UCSD-AML1 (cell line): ENCODE data around the gene MRPL48.

ENCODE experiments used
- DNase-seq: peaks from one replicate; lab custom pipeline; 2025; ENCODE audit not compliant: unreplicated experiment; lab: John Stamatoyannopoulos, UW

The MRPL48 gene

DNA sequence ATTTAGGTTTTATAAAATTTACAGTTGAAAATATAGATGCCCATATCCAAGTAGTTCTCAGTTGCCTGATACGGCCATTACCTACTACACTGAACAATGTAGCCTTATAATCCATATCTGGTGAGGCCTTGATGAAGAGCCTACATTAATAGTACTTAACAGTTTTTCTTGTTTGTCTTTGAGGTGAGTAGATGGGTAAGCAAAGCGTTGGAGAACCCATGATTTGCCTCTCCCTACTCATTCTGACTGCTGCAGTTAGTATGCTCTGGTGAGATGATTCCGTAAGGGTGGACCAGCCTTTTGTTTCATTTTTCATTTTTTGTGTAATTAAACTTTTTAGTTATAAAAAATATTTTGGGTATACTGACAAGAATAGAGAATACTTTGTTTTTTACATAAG, 100.6 kb downstream of the MRPL48 start:
- DNase-seq = no peak

- DNase-seq = no peak
These were observed 101.3 kb downstream of the MRPL48 start for GRCh38 chr11:73889019-73889418.

DNA sequence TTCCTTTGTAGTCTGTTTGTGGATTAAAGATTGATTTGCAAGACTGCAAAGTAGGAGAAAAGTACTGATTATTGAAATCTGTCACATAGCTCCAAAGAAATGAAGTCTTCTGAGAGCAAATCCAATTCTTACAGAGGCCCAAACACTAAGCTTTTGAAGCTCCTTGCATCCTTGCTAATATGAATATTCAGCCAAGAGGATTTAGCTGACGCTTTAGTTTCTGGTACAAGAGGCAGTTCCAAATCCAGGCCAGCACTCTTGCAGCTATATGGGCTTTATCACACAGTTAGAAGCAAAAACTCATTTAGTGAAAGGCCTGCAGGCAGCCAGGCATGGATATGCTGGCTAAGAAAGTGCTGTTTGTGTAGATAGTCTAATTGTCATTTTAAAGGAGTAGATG, 101.9 kb downstream of the MRPL48 start:
- DNase-seq = no peak

GRCh38 chr11:73893041-73893440, 105.4 kb downstream of the MRPL48 start:
- DNase-seq = no peak

GRCh38 chr11:73894725-73895335, 107.2 kb downstream of the MRPL48 start:
- no peak for DNase-seq

GRCh38 chr11:73902303-73902702, 114.6 kb downstream of the MRPL48 start:
- DNase-seq = no peak

DNA sequence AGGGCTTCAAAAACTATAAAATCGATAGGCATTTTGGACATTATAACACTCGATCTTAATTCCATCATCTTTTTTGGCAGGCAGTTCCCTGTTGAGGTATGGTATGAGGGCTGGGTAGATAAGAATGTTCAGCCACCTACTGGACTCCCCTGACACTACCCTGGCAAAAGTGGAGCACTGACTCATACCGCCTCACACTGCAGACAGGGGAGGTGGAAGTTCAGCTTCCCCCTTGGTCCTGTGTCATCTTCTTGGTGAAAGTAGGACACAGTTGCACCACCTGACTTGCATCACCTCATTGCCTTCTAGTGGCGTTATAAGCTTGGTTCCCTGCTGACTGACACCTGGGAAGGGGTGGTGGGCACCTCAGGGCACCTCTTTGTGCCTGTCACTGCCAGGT, 119.5 kb downstream of the MRPL48 start:
- DNase-seq = no peak

DNA sequence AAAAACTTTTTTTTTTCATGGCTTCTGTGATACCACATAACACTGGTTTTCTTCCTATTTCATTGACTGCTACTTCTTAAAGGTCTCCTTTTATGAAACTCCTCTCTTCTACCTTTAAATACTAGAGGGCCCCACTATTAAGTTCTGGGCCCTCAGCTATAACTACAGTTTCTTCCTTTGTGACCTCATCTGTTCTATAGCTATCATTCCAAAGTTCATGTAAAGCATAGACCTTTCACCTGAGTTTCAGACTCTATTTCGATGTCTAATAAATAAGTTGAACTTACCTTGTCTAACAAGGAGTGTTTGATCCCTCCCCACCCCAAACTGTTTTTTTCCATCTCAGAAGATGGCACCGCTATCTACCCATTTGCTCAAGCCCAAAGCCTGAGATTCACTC, 124.4 kb downstream of the MRPL48 start:
- DNase-seq = no peak

GRCh38 chr11:73913472-73913871, 125.8 kb downstream of the MRPL48 start:
- no peak for DNase-seq

DNA sequence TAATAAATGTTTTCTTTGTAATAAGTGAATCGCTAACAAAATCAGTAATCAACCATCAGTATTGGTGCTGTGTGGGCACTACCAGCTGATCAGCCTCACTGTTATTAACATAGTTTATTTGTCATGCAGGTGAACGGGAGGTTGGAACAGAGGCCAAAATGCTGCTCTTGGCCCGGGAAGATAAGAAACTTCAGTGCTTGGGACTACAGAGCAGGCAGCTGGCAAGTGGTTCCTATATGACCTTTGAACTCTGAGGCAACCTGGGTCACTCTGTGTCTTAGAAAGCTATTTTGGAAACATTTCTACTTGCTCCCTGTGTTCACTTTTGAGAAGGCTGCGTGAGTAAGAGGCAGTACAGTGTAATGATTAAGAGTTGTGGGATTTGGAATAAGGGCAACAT, 126.6 kb downstream of the MRPL48 start:
- DNase-seq = no peak
